Measurements from ENCODE around the gene TRMT2A.
"Not testable (repeated sequence)": the region's sequence is repeated elsewhere in the genome, so short reads cannot be mapped to it uniquely, and the experiment has no call there.

TRMT2A gene, protein sequence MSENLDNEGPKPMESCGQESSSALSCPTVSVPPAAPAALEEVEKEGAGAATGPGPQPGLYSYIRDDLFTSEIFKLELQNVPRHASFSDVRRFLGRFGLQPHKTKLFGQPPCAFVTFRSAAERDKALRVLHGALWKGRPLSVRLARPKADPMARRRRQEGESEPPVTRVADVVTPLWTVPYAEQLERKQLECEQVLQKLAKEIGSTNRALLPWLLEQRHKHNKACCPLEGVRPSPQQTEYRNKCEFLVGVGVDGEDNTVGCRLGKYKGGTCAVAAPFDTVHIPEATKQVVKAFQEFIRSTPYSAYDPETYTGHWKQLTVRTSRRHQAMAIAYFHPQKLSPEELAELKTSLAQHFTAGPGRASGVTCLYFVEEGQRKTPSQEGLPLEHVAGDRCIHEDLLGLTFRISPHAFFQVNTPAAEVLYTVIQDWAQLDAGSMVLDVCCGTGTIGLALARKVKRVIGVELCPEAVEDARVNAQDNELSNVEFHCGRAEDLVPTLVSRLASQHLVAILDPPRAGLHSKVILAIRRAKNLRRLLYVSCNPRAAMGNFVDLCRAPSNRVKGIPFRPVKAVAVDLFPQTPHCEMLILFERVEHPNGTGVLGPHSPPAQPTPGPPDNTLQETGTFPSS

DNA sequence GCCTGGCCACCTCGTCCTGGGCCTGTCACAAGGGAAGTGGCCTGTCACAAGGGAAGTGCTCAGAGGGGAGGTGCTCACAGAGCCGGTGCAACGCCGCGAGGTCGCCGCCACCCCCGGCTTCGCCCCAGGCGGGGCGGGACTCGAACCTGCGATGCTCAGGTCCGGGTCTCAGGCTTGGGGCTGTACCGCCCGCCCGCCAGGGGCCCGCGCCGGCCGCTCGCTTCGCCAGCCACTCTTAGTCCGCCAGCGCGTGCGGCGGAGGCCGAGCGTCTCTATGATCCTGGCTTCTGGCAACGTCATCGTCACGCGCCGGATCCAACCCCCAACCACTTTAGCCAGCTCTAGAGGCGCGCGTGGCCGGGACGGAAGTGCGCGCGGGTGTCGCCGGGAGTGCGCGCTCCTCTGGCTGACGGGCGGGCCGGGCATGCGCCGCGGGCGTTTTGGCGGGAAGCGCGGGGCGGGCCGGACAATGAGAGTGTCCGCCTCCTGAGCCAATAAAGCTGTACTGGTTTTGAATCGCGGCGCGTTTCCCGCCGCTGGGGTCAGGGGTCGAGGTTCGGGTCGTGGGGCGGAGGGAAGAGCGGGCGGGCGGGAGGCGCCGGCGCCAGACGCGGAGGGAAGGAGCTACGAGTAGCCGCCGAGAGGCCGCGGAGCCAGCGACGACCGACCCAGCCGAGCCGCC lies at the start of gene TRMT2A:
TRMT2A (minus strand) TSS at position 276 of the 682 bp plus-strand sequence. CDS start 320 bp downstream, outside the sequence.
- DNase-seq, result peak; percentile 99

DNA sequence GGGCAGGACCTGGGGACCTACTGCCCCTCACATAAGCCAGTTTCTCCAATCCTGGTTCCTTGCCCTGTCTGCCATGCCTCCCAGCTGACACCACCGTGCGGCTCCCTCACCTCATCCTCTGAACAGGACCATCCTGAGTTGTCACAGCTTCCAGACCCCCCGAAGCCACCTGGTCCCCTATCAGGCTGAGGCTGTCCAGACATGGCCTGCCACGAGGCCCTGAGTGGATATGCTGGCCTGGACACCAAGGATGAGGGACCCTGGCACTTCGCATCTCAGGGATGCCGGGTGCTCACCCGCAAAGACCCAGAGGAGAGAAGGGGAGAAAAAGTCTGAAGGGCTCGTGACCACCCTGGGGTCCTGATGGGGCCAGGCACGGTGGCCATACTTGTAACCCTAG lies 49.7 kb upstream of the TRMT2A start:
- no peak for DNase-seq

DNA sequence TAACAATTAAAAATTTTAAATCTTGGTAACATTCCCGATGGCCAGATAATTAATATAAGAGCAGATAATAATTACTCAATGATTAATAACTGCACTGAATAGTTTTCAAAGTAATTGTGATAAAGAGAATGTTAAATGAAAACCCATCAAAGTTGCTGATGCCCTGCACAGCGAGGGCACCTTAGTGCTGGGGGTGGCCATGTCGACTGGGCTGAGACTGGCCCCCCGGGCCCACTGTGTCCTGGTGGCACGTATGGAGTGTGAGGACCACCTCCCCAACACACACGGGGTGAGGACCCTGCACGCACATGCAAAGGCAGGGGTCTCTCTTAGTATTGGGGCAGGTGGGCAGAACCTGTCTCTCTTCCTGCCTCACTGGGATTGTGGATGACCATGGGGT lies 48.9 kb upstream of the TRMT2A start:
- no peak for DNase-seq

DNA sequence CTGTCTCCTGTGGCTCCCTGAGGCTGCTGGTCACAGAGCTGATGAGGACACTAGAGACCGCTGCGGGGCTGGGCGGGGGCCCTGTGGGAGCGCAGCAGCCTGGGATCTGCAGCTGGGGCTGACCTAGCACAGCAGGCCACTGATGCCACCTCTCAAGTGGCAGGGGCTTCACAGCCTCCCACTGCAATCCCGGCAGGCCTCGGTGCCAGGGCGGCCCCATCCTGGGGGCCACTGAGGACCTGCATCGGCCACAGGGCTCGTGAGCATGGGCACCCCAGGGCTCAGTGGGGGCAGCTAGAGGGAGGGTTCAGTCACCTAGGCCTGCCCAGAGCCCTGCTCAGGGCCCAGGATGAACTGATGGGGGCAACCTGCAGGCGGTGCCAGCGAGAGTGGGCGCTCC lies 48.4 kb upstream of the TRMT2A start:
- no peak for DNase-seq

DNA sequence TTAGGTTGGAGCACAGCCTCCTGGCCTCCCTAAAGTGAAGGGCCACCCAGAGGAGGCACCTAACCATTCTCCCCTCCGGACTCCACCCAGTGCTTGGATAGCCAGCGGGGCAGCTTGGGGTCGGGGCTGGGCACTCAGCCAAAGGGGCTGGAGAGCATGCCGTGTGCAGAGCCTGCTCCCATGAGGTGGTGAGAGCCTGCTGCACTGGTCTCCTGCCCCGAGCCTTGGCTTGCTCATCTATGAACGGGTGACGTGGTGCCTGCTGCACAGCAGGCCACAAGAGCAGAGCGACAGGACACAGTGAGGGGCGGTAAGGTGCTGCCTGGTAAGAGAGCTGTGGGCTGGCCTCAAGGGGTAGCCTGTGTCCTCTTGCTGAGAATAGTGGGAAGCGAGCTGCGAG lies 47.8 kb upstream of the TRMT2A start:
- DNase-seq, result no peak

DNA sequence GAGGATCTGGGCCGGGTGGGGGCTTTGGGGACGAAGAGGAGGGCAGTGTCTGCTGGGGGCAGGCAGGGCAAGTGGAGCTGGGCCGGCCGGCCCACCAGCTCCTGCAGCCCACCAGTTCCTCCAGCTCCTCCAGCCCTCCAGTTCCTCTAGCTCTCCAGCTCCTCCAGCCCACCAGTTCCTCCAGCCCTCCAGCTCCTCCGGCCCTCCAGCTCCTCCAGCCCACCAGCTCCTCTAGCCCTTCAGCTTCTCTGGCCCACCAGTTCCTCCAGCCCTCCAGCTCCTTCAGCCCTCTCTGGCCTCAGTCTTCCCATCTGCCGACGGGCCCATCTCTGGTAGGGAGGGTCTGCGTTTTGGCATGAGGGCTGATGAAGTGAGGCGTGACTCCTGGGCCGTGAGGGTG lies 43.0 kb upstream of the TRMT2A start:
- no peak for DNase-seq

DNA sequence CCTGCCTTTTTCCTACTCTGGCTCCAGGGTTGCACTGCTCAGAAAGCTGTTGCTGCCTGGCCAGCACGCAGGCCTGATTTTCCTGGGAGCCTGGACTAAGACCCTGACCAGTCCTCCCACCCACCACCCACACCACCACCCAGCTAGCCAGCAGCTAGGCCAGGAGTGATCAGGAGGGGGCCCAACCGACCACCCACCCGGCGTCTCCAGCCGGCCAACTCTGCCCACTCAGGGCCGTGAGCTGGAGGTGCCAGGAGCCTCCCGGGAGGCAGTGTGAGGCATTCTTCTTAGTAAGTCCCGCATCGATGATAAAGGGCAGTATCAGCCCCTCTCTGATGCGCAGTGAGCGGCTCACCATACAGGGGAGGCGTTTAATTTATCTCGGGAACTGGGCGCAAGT lies 42.5 kb upstream of the TRMT2A start:
- not testable (repeated sequence) for DNase-seq

DNA sequence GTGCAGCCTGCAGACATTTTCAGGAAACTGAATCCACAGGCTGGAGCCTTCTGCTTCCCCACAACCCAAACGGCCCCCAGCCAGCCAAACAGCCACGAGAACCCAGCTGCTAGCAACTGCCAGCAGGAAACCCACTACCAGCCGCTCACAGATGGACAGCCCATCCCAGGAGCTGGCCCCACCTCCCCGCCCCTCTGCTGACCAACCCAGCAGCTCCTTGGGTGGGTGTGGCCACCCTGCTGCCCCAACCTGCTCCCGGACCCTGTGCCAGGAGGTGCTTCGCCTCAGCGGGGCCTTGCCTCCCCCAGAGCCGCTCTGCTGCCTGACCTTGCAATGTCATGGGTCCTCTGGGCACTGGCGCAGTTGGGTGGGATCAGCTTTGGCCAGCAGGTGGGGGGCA lies 42.0 kb upstream of the TRMT2A start:
- no peak for DNase-seq

DNA sequence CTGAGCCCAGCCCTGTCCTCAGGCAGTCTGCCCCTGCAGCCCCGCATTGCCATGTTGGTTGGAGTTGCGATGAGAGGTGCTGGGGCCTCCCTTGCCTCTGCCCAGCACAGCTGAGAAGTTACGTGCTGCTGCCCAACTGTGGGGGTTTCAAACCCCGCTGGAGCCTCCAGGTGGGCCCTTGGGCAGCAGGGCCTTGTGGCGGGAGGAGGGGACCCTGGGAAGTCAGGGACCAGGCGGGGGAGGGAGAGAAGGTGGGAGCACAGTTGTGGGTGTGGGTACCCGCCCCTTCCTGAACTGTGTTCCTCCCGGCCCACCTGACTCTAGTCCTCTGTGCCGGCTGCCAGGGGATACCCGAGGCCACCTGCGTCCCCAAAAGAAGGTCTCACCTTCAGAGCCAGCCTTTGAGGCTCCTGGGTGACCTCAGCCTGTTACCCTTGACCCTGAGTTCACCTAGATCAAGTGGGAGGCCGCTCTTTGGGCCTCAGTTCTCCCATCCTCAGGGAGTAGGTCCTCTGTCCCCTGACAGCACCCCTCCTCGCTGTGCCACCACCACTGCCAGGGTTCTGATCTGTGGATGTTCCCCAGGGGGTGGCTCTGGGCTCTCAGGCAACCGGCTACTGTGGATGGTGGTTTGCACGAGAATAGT lies 41.5 kb upstream of the TRMT2A start:
- DNase-seq, result no peak

DNA sequence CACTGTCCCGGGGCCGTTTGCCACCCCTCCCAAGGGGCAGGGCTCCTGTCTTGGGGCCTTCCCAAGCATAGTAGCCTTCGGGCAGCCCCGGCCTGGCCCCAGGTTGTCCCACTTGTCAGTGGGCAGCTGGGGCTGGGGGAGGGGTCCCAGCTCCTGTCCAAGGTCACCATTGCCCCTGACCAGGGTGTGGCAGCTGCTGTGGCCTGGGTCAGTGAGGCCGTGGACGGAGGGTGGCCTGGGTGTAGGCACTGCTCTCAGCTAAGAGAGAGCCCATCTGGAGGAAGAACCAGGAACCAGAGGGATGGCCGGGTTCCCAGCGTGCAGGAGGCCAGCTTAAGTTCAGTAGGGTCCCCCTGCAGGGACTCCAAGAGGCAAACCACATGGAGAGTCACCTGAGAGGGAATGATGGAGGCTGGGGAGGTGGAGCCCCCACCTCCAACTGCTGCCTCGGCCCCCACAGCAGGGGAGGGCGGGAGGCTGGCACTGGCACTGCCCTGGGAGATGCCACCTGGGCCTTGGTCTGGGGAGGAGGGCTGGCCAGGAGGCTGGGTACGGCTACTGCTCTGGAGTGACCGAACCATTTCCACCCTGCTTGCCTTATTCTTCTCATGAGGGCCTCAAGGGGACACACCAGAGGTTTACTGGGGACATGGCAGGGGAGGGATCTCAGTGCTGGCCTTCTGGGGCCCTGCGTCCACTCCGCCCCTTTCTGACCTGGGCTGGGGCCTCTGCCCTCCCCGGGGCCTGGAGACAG lies 40.6 kb upstream of the TRMT2A start:
- no peak for DNase-seq

DNA sequence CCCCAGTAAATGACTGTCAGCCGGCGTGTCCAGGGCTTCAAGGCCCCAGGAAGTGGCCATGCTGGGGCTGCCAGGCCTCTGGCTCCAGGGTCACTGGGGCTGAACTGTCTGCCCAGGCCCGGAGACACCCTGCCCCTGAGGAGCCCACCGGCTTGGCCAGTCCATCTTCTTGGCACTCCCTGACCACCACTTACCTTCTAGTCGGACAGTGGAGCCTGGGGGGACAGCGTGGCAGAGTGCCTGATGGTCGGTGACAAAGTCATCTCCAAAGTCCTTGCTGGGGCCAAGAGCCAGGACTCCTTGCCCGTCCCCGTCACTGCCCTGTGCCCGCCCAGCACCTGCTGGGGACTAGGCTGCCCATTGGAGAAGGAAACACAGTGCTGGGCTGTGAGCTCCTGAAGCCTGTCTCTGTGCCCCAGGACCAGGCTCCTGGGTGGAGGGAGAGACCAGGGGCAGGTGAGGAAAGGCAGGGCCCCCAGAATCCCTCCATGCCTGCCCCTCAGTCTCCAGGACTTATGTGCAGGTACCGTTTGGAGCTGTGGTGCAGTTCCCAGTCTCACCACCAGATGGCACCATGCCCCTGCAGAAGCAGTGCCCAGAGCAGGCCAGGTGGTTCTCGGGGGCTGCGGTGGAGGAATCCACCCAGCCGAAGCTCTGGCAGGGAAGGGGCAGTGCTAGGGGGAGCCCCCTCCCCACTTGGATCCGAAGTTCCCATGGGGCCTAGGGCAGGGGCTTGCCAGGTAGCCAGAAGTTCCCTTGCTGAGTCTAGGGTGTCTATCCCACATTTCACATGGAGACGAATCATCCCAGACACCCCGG lies 39.8 kb upstream of the TRMT2A start:
- DNase-seq, result peak; percentile 91

DNA sequence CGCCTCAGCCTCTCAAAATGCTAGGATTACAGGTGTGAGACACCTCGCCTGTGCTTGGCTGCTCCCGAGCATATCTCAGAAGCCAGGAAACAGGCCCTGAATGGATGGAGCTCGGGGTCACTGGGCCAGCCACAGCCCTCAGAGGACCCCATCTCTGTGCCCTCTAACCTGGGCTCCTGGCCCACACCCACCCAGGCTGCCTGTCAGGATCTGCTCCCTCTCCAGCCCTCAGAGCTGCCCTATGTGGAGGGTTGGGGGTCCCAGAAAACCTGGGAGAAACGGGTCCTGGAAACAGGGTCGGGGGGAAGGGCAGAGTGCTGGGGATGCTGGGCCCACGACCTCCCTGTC lies 39.0 kb upstream of the TRMT2A start:
- DNase-seq, result no peak

DNA sequence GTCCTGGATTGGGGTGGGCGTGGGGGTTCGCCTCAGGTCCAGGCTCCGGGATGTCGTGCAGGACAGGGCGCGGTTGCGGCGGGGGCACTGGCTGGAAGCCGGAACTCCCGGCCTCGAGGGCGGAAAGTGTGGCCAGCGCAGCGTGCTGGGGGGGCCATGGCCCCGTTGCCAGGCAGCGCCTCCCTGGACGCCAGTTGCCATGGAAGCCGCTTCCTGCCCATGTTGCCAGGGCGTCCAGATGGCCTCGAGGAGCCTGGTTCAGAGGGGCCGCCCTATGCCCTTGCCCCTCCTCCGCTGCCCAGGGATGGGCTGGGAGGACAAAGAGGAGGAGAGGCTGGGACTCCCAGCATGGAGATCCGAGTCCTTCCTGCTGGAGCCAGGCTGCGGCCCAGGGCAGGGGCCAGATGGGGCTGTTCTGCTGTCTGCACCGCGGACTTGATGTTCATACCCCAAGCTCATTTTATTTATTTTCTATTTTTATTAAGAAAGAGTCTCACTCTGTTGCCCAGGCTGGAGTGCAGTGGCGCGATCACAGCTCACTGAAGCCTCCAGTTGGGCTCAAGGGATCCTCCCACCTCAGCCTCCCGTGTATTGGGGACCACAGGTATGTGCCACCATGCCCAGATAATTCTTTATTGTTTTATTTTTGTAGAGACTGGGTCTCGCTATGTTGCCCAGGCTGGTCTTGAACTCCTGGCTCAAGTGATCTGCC lies 38.5 kb upstream of the TRMT2A start:
- DNase-seq, result peak; percentile 68

DNA sequence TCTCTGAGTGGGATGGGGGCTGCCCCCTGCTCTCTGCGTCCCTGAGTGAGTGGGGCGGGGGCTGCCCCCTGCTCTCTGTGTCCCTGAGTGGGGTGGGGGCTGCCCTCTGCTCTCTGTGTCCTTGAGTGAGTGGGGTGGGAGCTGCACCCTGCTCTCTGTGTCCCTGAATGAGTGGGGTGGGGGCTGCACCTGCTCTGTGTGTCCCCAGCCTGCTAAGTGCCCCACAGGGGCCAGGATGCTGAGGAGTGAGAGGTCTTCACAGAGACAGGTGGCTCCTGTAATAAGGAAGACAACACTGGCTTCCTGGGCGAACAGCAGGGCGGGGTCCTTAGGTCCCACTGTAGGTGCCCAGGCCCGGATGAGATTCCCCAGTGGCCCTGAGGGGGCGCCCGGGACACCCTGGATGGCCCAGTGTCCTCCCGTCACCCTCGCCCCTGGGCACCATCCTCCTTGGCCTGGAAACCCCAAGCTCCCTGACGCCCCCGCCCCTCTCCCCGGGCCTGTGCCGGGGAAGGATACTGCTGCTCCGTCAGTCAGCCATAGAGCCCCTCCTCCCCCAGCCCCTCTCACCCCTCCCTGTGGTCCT lies 37.7 kb upstream of the TRMT2A start:
- DNase-seq, result no peak

DNA sequence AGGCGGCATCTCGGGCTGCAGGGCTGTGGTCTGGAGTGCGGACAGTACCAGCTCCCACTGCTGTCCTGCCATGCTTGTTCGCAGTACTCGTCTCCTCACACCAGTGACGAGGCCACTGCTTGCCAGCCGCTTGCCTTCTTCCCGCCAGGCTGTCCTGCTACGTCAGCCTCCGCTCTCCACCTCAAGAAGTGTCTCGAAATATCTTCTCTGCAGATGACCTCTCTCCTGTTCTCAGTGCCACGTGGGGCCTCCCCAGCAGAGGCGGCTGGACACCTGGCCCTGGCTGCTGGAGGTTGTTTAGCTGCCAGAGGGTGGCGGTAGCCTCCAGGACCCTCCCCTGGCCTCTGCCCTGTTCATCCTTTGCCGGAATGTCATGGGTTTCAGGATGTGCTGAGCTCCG lies 36.9 kb upstream of the TRMT2A start:
- no peak for DNase-seq

DNA sequence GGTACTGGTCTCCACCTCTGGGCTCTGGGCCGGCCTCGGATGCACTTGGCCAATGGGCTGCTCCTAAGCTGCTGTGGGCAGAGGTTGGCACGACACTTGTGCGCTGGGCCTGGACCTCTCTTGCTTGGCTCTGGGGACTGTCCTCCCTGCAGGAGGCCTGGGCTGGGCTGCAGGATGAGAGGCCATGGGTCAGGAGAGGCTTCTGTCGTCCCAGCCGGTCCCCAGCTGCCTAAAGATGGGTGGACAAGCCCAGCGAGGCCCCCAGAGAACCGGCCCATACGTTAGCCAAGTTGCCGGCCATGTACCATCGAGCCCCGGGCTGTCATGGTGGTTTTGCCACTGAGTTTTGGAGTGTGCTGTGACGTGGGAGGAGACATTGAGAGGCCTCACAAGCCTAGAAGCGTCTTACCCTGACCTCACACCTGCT lies 35.5 kb upstream of the TRMT2A start:
- no peak for DNase-seq

DNA sequence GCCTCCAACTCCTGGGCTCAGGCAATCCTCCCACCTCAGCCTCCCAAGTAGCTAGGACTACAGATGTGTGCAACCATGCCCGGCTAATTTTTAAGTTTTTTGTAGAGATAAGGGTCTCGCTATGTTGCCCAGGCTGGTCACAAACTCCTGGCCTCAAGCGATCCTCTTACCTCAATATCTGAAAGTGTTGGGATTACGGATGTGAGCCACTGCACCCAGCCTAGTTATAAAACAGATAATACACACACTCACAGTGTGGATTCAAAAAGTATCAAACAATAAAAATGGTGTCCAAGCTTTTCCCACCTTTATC lies 34.2 kb upstream of the TRMT2A start:
- DNase-seq, result no peak

DNA sequence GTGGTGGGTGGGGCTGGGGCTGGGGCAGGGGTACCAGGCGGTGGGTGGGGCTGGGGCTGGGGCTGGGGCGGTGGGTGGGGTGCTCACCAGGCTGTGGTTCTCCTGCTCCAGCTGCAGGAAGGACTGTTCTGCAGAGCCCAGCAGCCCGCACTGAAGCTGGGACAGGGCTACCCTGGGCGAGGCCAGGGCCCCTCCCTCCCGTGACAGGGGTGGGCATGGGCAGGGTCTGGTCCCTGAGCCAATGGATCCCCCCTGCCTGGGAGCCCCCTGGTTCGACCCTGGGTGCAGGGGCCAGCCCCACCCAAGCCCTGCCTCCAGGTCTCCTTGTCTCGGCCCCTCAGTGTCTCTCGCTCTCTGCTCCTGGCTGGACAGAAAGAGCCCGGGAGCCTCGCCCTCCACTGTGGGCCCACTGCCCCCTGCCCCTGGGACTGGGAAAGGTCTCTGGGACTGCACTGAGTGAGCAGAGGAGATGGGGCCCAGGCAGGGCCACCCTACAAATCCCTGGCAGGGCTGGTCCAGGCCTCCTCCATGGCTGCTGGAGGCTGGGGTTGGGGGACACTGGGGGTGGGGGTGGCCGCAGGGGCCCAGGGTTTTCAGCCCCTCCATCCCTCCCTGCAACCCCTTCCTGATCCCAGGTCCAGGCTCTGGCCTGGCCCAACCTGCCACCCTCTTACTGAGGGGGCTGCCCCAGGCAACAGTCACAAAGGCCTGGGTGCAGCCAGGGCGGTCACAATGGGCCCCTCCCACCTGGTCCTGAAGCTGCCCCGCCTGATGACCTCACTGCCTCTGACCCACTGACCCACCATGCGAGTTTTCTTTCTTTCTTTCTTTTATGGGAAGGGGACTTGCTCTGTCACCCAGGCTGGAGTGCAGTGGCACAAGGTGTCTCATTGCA lies 33.6 kb upstream of the TRMT2A start, which contains the start of gene CCDC188:
CCDC188 (minus strand) TSS at position 675 of the 895 bp plus-strand sequence; CDS start at position 606, 69 bp downstream.
- DNase-seq, result no peak

All from femur (tissue), 1 donor.